Activated CD8-positive, alpha-beta memory T cell treated with anti-CD3 and anti-CD28 coated beads for 36 hours (primary cell): ENCODE data around the gene ADAMTSL2. TPM values are rescaled to one million over a fixed set of nuclear protein-coding genes. Genes with fewer than 3 reads are reported as not detected.

Source experiments
- CTCF ChIA-PET: fragments of 350-600 bp; sonication (Branson Sonifier 250); formaldehyde crosslinking; loops from one replicate; lab custom pipeline; 2021; ENCODE audit warnings: antibody characterized with exemption; lab: Charles Lee
- POLR2A ChIA-PET: fragments of 350-600 bp; sonication (Branson Sonifier 250); formaldehyde crosslinking; loops from one replicate; lab custom pipeline; 2021; ENCODE audit warnings: antibody characterized with exemption; lab: Charles Lee
- total RNA-seq, 2 experiments: library from RNA; stranded (reverse); gene quantifications; one replicate each; pipeline ENCODE4 v1.2.3, GENCODE V29; 2021

Gene ADAMTSL2
- total RNA-seq, 2 experiments from 2014 or later = 0.04 TPM; not detected in 1

DNA sequence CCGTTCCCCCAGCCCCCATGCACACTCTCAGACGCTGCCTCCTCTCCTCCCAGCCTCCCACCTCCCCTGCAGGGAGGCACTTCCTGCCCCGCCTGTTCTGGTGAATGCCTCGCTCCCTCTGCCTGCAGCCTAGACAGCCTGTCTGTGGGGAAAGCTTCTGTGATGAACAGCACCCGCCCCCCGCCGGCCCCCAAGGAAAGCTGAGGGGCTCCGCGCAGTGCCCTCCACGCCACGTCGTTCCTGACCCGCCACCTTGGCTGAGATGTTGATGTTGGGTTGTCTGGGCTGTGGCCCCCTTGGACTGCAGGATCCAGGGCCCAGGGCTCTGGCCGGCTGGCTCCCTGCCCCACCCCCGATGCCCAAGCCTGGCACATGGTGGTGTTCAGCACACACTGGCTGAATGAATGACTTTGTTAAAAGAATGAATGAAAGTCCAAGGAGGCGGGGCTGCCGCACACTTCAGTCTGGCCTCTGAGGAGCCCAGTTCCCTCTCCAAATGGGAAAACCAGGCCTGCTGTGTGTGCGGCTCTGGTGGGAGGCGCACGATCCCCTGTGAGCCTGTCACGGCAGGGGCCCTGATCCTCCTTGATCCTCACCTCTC lies 7.7 kb upstream of the ADAMTSL2 start:
- ChIA-PET CTCF (no interaction called here), POLR2A (no interaction called here)

- ChIA-PET CTCF (no interaction called here), POLR2A (no interaction called here)
These were observed 7.0 kb upstream of the ADAMTSL2 start for GRCh38 chr9:133527444-133527920.

- POLR2A ChIA-PET = no interaction called here
- CTCF ChIA-PET = no interaction called here
These were observed 6.3 kb upstream of the ADAMTSL2 start for GRCh38 chr9:133528001-133528875.

- ChIA-PET CTCF (no interaction called here), POLR2A (no interaction called here)
These were observed 5.6 kb upstream of the ADAMTSL2 start for GRCh38 chr9:133528876-133529241.

GRCh38 chr9:133529457-133529856 lies 5.0 kb upstream of the ADAMTSL2 start:
- POLR2A ChIA-PET = no interaction called here
- CTCF ChIA-PET = no interaction called here

DNA sequence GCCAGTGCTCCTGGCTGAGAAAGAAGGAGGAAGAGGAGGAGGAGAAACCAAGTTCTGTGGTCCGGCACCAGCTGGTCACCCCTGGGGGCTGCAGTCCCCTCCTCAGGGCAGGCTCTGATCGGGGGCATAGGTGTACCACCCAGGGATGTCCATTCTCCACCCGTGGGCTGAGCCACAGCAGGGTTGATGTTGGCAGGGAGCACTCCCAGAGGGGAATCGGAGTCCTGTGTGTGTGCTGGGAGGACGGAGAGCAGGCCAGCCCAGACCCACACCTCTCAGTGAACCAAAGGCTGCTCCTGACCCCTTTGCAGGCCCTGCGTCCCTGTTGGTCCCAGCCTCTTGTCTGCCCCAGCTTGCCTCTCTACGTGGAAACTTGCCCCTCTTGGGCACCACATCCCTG lies 4.6 kb upstream of the ADAMTSL2 start:
- CTCF ChIA-PET = no interaction called here
- POLR2A ChIA-PET = no interaction called here

DNA sequence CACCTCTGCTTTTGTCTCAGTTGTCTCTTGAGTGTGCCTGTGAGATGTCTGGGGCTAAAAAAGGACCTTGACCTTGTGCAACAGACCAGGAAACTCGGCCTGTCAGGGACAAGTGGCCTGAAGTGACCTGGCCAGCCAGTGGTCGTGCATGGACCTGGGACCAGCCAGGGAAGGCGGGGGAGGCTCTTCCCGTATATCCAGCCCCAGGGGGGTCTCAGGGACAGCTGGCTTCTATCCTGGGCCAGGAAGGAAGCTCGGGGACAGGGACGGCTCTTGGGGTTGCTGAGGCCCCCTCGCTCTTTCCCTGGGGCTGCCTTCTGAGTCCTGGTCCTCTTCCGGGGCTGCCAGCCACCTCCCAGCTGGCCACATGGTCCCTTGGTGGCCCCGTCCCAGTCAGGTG lies 3.2 kb upstream of the ADAMTSL2 start:
- CTCF ChIA-PET = no interaction called here
- POLR2A ChIA-PET = no interaction called here

DNA sequence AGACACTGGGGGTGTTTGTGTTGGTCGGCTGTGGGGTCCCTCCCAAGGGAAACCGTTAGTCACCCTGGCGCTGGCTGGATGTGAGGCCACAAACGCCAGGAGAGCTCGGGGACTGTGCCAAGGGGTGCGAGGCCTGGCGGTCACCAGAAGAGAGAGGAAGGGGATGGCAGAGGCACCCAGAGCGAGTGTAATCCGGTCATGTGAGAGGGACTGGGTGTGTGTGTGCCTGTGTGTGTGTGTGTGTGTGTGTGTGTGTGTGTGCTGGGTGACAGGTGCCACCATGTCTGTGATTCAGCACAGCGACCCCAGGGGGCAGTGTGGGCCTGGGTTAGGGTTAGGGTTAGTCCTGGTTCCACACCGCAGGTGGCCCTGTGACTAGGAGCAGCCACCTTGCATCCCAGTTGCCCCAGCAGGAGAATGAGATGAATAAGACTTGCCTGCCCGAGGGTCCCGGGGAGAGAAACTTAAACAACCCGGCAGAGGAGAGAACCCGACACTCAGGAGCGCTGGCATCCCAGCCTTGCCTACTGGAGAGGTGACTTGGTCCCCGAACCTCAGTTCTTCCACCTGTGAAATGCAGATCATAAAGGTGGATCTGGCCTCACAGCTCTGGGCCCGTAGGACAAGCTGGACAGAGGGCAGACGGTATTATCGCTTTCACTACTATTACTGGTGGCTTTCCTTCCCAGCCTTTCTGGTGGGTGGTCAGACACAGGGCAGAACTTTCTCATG lies 1.4 kb upstream of the ADAMTSL2 start:
- ChIA-PET POLR2A (no interaction called here), CTCF (interaction anchor here (0.6 kb wide), 1 partner anchor 15 kb away, joined by 3 read pairs; no protein-coding TSS in a partner anchor)

GRCh38 chr9:133533857-133534256 lies 647 bp upstream of the ADAMTSL2 start:
- CTCF ChIA-PET = no interaction called here
- POLR2A ChIA-PET = interaction anchor here (0.6 kb wide), 2 partner anchors 25 to 476 kb away, joined by 5 to 7 read pairs; no protein-coding TSS in a partner anchor

DNA sequence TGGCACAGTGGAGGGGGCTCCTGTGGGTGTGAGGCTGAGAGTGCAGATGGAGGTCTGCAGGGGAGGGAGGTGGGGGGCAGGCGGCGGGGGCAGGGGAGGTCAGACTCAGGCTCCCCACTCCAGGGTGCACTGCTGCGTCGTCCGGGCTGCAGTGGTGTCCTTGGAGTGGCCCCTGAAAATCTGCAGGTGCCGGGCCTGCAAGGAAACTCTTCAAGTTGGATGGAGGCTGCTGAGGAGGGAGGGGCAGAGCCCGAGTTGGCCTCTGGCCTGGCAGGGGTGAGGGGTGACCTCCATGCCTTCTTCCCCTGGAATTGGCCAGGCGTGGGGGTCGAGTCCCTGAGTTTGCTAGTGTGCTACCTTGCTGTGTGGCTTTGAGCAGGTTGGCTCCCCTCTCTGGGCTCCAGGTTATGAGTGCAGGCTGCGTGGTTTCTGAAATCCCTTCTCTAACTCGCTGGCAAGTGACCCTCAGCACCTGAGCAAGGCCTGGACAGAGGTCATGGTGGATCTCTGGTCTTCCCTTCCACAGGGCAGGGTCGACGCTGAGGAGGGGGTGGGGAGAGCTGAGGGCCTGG lies 888 bp downstream of the ADAMTSL2 start:
- ChIA-PET CTCF (no interaction called here), POLR2A (no interaction called here)

DNA sequence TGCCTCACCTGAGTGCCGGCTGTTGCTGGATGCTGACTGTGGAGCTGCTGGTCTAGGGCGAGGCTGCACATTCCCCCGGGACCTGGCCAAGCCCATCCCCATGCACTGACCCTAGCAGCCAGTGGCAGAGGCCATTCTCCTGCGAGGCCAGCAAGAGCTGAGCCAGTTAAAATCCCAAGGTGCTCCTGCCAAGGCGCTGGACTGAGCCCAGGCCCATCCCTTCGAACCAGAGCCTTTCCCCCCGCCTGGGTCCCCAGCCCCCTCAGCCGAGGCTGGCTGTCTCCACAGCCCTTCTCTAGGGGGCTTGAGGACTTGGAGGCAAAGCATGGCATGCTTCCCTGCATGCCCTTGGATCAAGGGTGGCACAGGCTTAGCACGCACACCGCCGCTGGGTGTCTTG lies 1.6 kb downstream of the ADAMTSL2 start:
- POLR2A ChIA-PET = no interaction called here

GRCh38 chr9:133536536-133536935 lies 2.0 kb downstream of the ADAMTSL2 start:
- POLR2A ChIA-PET = no interaction called here

More for the DNA sequence above, 1.6 kb downstream of the ADAMTSL2 start:
- CTCF ChIA-PET = no interaction called here

DNA sequence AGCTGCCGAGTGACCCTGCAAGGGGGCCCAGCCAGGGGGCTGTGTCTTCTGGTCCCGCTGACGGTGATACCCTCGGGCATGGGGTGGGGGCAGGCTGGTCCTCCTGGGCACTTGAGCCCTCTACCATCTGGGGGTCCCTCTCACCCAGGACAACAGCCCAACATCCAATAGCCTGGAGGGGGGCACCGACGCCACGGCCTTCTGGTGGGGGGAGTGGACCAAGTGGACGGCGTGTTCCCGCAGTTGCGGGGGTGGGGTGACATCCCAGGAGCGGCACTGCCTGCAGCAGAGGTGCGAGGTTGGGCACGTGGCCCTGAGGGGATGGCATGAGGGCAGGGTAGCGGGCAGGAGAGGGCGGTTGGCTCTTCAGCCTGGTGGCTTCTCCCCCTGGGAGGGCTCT lies 2.8 kb downstream of the ADAMTSL2 start:
- POLR2A ChIA-PET = no interaction called here

More at GRCh38 chr9:133536536-133536935, 2.0 kb downstream of the ADAMTSL2 start:
- CTCF ChIA-PET = no interaction called here

DNA sequence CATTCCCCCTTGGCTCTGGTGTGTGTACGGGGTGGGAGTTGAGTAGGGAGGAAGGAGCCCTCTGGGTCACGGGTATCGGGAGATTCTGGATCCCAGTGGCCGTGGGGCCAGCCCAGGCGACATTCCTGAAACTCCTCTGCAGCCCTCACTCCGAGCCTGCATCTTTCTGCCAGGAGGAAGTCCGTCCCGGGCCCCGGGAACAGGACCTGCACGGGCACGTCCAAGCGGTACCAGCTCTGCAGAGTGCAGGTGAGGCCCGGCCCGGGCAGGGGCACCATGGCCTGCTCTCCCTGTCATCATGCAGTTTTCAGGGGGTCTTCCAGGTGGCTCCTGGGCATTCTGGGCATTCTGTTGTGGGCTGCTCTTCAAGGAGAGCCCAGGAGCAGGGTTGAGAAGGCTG lies 3.7 kb downstream of the ADAMTSL2 start:
- POLR2A ChIA-PET = no interaction called here
- CTCF ChIA-PET = no interaction called here

More for the DNA sequence above, 2.8 kb downstream of the ADAMTSL2 start:
- CTCF ChIA-PET = no interaction called here

DNA sequence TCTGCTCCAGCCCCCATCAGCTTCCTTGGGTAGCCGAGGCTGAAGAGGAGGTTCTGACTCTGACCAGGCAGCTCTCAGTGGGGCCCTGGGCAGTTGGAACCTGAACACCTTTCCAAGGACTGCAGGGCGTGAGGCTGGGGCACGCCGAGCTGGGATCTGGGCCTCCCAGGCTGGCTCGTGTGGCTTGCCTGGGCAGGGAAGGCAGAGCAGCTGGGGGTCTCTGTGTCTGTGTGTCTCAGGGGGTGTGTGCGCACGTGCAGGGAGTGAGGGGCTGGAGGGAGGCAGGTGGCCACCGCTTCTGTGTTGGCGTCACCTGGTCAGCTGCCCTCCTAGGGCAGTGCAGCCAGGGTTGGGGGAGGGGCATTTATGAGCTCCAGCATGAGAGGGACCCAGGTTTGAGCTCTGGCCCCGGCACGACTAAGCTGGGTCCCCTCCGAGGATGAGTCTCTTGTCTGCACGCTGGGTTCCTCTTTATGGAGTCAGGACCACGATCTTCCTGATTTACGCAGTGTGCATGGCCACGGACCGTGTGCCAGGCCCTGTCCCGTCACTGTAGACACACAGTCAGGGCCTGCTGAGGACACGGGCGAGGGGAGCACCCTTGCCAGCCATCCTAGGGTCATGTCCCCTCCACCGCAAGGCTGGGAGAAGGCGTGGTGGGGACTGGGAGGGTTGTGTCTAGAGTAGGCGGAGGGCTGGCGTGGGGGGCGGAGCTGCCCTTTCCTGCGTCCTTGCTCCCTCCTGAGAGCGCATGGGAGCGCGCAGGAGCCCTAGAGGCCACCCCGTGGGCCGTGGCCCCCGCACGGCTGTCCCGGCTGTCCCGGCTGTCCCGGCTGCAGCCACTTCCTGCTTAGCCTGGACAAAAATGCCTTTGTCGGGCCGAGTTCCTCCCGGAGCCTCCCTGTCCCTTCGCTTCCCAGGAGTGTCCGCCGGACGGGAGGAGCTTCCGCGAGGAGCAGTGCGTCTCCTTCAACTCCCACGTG lies 4.6 kb downstream of the ADAMTSL2 start:
- CTCF ChIA-PET = no interaction called here
- POLR2A ChIA-PET = no interaction called here

DNA sequence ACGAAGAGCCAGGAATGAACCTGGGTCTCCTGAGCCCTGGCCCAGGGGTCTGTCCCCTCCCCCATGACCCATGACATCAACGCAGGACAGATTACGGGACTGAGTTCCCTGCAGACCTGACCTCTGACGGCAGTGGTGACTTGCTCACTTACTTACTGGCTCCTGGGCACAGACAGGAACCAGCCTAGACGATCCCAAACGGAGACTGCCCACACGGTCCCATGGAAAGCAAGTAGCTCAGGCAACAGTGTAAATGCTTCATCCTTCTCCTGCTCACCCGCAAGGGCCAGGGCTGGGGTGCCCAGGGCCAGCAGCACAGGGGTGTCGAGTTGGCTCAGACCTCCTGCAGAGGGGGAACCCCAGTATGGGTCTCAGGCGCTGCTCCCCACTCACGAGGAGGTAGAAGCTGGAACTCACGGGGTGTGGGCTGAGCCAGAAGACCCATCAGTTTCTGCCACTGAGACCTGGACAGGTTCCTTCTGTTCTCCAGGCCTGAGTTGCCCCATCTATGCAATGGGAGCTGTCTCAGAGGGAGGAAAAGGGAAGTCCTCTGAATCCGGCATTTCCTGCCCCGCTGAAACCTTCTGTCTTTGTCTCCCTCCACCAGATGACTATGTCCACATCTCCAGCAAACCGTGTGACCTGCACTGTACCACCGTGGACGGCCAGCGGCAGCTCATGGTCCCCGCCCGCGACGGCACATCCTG lies 5.6 kb downstream of the ADAMTSL2 start:
- ChIA-PET POLR2A (no interaction called here), CTCF (no interaction called here)

- CTCF ChIA-PET = no interaction called here
- POLR2A ChIA-PET = no interaction called here
These were observed 6.2 kb downstream of the ADAMTSL2 start for GRCh38 chr9:133540698-133541025.

DNA sequence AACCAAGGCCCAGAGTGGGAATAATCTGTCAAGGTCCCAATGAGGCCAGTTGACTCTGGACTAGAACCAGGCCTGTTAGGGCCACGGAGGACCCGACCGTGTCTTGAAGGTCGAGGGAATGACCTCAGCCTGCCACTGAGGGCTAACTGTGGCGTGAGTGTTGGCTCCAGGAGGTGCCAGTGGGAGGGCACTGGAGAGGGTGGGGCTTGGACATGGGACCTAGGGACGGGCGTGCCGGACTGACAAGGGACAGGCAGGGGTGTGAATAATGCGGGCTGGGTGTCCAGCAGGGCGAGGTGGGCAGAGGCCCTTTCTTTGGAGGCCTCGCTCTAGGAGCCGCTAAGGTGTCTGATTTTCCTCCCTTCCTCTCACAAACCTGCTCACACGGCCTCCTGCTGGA lies 7.5 kb downstream of the ADAMTSL2 start:
- ChIA-PET CTCF (no interaction called here), POLR2A (no interaction called here)
